ENCODE data around the gene SEPTIN2. TPM values are rescaled to one million over a fixed set of nuclear protein-coding genes. Genes with fewer than 3 reads are reported as not detected.
A peak's percentile ranks its signal among the peaks of the same experiment; 100 is the strongest.
"Not testable (repeated sequence)": the region's sequence is repeated elsewhere in the genome, so short reads cannot be mapped to it uniquely, and the experiment has no call there.

Gene SEPTIN2
- total RNA-seq, 4 donors from 2014 or later = 340 to 417 (median 365) TPM

DNA sequence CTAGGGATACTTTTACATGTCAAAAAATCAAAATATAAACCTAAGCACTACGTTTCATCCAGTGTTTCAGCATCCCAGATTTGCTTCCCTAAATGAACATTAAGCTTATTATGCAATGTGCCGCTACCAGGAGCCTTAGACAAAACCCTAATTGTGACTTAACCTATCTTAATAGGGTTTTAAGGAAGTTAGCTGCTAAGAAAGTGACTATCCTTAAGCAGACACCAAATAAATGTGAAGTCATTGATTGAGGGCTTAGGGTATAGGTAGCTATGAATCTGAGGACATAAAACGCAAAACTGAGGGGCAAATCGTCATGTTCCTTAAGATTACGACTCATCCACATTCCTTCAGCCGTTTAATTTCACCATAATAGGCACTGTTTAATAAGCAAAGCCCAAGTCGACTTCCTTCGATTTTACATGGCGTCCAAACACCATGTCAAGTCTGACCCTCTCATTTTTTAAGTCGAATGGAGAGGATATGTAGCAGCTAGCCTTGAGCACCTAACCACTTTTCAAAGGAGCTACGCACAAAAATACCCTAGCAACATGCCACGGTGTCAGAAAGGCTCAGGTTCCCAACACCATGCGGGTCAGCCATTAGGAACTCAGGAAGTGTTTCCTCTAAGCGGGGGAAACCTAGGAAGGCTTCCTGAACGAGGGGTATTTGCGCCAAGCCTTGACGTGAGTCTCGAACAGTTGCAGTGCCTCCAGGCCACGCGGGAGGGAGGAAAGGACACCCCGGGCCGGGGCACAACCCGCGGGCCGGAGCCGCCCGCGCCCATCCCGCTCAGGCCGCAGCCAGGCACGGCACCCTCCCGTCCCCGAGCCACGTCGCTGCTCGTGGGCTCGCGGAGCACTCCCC, 1.3 kb upstream of the SEPTIN2 start:
- H3K4me1 ChIP-seq = peaks cover 25 to 40% of the 10 kb centered on the region in 2 donors
- H3K27me3 ChIP-seq = no peaks in the 10 kb centered on the region
- 14 to 16% methylated on average over 12 to 15 of the region's 38 CpGs for WGBS, 2 donors
- peak overlapping the region; percentile 66 to 98 (median 96) for H3K4me3 ChIP-seq (replicated peaks in 1 of 3)
- no peaks in the 10 kb centered on the region for H3K9me3 ChIP-seq
- peak overlapping the region; percentile 99 to 100 (median 99) for H3K27ac ChIP-seq
- intact Hi-C loops (cut with DNase I) = loop anchor here (5.0 kb wide), 2 partner anchors 38 to 42 kb away; no protein-coding TSS in a partner anchor
- H3K36me3 ChIP-seq = no peaks in the 10 kb centered on the region
- DNase-seq = no peak
- TF ChIP-seq, protein P1, sequence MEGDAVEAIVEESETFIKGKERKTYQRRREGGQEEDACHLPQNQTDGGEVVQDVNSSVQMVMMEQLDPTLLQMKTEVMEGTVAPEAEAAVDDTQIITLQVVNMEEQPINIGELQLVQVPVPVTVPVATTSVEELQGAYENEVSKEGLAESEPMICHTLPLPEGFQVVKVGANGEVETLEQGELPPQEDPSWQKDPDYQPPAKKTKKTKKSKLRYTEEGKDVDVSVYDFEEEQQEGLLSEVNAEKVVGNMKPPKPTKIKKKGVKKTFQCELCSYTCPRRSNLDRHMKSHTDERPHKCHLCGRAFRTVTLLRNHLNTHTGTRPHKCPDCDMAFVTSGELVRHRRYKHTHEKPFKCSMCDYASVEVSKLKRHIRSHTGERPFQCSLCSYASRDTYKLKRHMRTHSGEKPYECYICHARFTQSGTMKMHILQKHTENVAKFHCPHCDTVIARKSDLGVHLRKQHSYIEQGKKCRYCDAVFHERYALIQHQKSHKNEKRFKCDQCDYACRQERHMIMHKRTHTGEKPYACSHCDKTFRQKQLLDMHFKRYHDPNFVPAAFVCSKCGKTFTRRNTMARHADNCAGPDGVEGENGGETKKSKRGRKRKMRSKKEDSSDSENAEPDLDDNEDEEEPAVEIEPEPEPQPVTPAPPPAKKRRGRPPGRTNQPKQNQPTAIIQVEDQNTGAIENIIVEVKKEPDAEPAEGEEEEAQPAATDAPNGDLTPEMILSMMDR (IDR thresholded peaks at IDR 0.05) = peak in 1 of 6 experiments; percentile 12
- TF ChIP-seq POLR2A (IDR thresholded peaks at IDR 0.05) = no peak

DNA sequence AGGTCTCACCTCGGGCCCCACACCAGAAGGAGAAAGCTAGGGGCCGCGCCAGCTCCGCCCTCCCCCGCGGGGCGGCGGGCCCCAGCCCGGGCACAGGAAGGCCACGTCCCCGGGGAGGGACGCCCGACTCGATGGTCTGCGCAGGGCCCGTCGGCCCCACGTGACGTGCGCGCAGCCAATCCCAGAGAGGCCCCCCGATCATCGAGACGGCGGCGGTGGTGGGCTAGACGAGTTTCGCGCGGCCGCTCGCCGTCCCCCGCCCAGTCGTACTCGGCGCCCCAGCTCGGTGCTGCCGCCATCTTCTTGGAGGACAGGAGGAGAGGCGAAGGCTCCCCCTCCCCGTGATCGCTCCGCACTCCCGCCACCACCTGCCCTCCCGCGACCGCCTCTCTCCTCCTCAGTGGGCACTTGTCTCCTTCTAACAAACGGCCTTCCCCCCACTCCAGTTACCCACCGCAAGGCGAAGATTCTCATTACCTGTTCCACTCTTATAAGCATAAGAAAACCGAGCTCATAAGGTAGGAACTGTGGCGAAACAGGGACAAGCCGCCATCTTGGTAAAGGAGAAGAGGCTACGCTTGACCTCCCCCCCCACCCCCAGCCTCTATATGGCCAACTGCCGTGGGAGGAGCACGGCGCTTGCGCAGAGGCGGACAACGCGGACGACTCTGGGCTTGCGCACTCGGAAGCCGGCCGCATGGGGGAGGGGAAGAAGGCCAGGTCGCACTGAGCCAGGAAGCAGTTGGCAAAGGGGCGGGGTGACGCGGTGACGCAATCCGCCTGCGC, 439 bp upstream of the SEPTIN2 start, which contains the start of gene HDLBP:
TSS of gene HDLBP (minus strand) at position 580 of the 786 bp plus-strand sequence. CDS start 48,803 bp downstream, outside the sequence.
- DNase-seq = peak; percentile 99 to 100
- no peaks in the 10 kb centered on the region for H3K36me3 ChIP-seq
- H3K27ac ChIP-seq = peak within 1 kb of the TSS; percentile 99 to 100 (median 99)
- no peaks in the 10 kb centered on the region for H3K27me3 ChIP-seq
- H3K4me1 ChIP-seq = peaks cover 29 to 48% of the 10 kb centered on the region in 2 donors
- TF ChIP-seq, protein P1 (IDR thresholded peaks at IDR 0.05) = peak in 1 of 6 experiments; percentile 6
- TF ChIP-seq POLR2A (IDR thresholded peaks at IDR 0.05) = peak; percentile 46 to 87
- intact Hi-C loops (cut with DNase I) = loop anchor here (5.0 kb wide), 2 partner anchors 37 to 43 kb away; no protein-coding TSS in a partner anchor
- H3K4me3 ChIP-seq (replicated peaks in 1 of 3) = peak within 1 kb of the TSS; percentile 66 to 98 (median 96)
- 1 to 2% methylated on average over 27 to 44 of the region's 73 CpGs for WGBS, 2 donors
- no peaks in the 10 kb centered on the region for H3K9me3 ChIP-seq

DNA sequence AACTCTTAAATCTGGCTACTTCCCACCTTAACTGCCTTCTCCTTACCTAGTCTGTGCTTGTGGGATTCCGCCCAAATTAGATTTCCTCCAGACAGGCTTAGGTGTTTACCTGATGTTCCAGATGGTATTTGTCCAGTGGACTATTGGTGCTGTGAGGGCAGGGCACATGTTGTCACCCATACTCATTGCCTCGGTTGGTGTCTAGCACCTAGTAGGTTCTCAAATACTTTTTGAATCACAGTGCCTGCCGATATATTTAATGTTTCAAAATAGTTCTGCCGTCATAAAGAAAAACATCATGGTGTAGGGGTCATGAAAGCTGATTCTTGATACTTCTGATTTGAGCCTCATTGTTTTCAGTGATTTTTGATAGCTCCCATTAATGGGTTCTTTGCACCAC, 1.1 kb downstream of the SEPTIN2 start:
- Histone ChIP-seq H3K4me1 (peaks cover 40 to 59% of the 10 kb centered on the region in 2 donors), H3K36me3 (no peaks in the 10 kb centered on the region), H3K27ac (peak overlapping the region; percentile 87 to 99 (median 87)), H3K4me3 (replicated peaks in 1 of 3) (peak overlapping the region; percentile 19 to 98 (median 75)), H3K27me3 (no peaks in the 10 kb centered on the region), H3K9me3 (no peaks in the 10 kb centered on the region)
- intact Hi-C loops (cut with DNase I) = loop anchor here (5.0 kb wide), 2 partner anchors 35 to 45 kb away; no protein-coding TSS in a partner anchor
- TF ChIP-seq POLR2A (IDR thresholded peaks at IDR 0.05) = no peak
- TF ChIP-seq, protein P1 (IDR thresholded peaks at IDR 0.05) = no peak
- DNase-seq = no peak
- WGBS, 2 donors = 12 to 22% methylated on average over 4 of the region's 4 CpGs

DNA sequence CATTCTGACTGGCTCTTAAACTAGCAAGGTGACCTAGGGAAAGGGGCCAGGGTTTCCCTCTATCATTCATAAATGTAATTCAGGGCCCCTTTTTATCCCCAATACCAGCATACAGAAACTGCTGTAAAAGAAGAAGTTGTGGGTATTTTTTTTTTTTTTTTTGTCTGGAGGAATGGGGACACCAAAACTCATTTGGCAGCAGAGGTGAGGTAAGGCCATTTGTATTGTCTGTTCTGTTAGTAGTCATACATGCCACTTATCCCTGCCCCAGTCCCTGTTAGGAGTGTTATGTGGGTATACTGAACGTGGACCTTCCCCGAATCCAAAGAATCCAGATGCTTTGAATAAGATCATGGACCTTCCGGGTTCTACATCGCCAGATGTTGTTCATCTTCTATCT, 1.7 kb downstream of the SEPTIN2 start:
- no peaks in the 10 kb centered on the region for H3K27me3 ChIP-seq
- no peak overlapping the region for H3K27ac ChIP-seq
- peaks cover 45 to 64% of the 10 kb centered on the region in 2 donors for H3K4me1 ChIP-seq
- no peaks in the 10 kb centered on the region for H3K36me3 ChIP-seq
- H3K9me3 ChIP-seq = no peaks in the 10 kb centered on the region
- DNase-seq = no peak
- intact Hi-C loops (cut with DNase I) = loop anchor here (5.0 kb wide), 2 partner anchors 35 to 45 kb away; no protein-coding TSS in a partner anchor
- peak overlapping the region in 1 of 3 donors; percentile 98 for H3K4me3 ChIP-seq (replicated peaks in 1 of 3)
- WGBS, 2 donors = 72 to 76% methylated on average over 4 of the region's 4 CpGs
- no peak for TF ChIP-seq POLR2A (IDR thresholded peaks at IDR 0.05)
- TF ChIP-seq, protein P1 (IDR thresholded peaks at IDR 0.05) = no peak

DNA sequence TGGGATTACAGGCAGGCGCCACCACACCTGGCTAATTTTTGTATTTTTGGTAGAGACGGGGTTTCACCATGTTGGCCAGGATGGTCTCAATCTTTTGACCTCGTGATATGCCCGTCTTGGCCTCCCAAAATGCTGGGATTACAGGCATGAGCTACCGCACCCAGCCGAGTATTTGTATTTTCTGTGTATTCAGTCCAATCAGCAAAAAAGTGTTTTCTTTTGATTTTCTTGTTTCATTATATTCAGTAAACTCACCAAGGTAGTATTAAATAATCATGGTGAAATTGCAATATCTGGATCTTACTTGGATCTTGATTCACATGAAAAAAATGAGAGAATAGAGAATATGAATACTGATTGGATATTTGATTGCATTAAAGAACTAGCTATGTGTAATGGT, 3.1 kb downstream of the SEPTIN2 start:
- H3K27me3 ChIP-seq; H3K36me3 ChIP-seq; H3K9me3 ChIP-seq; DNase-seq; H3K27ac ChIP-seq; H3K4me3 ChIP-seq (replicated peaks in 1 of 3): not testable (repeated sequence)
- 91 to 93% methylated on average over 6 of the region's 6 CpGs for WGBS, 2 donors
- intact Hi-C loops (cut with DNase I) = loop anchor here (5.0 kb wide), 2 partner anchors 33 to 47 kb away; no protein-coding TSS in a partner anchor
- H3K4me1 ChIP-seq = peaks cover 45 to 57% of the 10 kb centered on the region in 2 donors

Measured in thyroid gland (tissue), 4 donors.